Measurements from ENCODE around the gene TRIM33. TPM values are rescaled to one million over a fixed set of nuclear protein-coding genes. Genes with fewer than 3 reads are reported as not detected.

The TRIM33 gene
- total and polyA plus RNA-seq, 2 of the 8 experiments (the other 6 are each of a cell fraction or from before 2014, with no cell fraction given) = 17.1 to 52.3 TPM

DNA sequence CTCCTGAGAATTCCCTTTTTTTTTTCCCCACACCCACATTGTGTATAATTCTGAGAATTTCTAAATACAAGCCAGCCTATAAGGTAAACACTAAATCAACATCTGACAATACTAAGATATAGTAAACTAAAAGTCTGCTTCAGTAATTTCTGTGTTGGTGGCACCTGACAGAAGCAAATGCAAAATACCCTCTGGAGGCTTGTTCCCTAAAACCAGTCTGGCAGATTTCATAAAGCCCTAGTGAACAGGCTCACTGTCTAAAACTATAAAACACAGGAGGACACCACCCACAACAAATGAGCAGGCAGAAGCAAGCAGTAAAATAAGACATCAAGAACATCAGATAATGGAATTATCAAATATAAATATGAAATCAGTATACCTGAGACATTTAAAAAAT lies 11.5 kb downstream of the TRIM33 start:
- H2BK12ac ChIP-seq (ENCODE audit: low read depth, low read length) = no peak overlapping the region
- H3K36me3 ChIP-seq (ENCODE audit: control insufficient read depth in 2 of 4, insufficient read depth in 4 of 4, low read length in 3 of 4) = no peaks in the 10 kb centered on the region
- FAIRE-seq = no peak
- no peaks in the 10 kb centered on the region; a peak in 1 of 7 replicates for H3K4me1 ChIP-seq (replicated peaks in 1 of 4; ENCODE audit: control insufficient read depth in 3 of 4, insufficient read depth in 4 of 4, low read length in 3 of 4)
- peaks cover 7 to 10% of the 10 kb centered on the region in 2 experiments for H4K20me1 ChIP-seq (replicated peaks in 1 of 2; ENCODE audit: control insufficient read depth in 1 of 2, insufficient read depth in 2 of 2, low read length in 2 of 2)
- no peaks in the 10 kb centered on the region for H3K23me2 ChIP-seq (ENCODE audit: low read depth, low read length)
- no peak overlapping the region for H2BK5ac ChIP-seq (ENCODE audit: low read depth, low read length)
- H3K23ac ChIP-seq (ENCODE audit: insufficient read length) = no peak overlapping the region
- no peaks in the 10 kb centered on the region for H3K9me3 ChIP-seq (ENCODE audit: insufficient read depth in 2 of 2, low read depth in 1 of 2, low read length in 1 of 2)
- H3K9ac ChIP-seq (replicated peaks in 1 of 4; ENCODE audit: extremely low read depth in 1 of 4, low read depth in 3 of 4, low read length in 3 of 4) = no peak overlapping the region
- no peak for DNase-seq (ENCODE audit: low read depth in 1 of 2, low spot score in 2 of 2)
- POLR2A ChIA-PET (ENCODE audit: partially characterized antibody) = interaction anchor here (2.9 kb wide), 1 partner anchor 11 kb away, joined by 19 read pairs; the partner anchor contains the start of gene TRIM33
- no peak overlapping the region for H3K56ac ChIP-seq (replicated peaks; ENCODE audit: insufficient read length, low read depth, low read length)
- no peak overlapping the region for H4K91ac ChIP-seq (replicated peaks; ENCODE audit: insufficient read length, low read length)
- TF ChIP-seq CHD1 (IDR thresholded peaks at IDR 0.05; ENCODE audit: low read depth, low read length) (no peak), NANOG (IDR thresholded peaks at IDR 0.05; ENCODE audit: insufficient read depth, low read depth, low read length, poor library complexity, severe bottlenecking) (no peak), POLR2A (IDR thresholded peaks at IDR 0.05; ENCODE audit: control extremely low read depth in 1 of 2, low read depth in 2 of 2, low read length in 2 of 2) (no peak), ZNF274 (IDR thresholded peaks at IDR 0.05; ENCODE audit: borderline replicate concordance, extremely low read depth, low read length) (no peak), SIX5 (IDR thresholded peaks at IDR 0.05; ENCODE audit: low read depth, low read length) (no peak), ASH2L (IDR thresholded peaks at IDR 0.05; ENCODE audit: low read length) (no peak), CBX8 (IDR thresholded peaks at IDR 0.05; ENCODE audit: borderline replicate concordance, low read depth, low read length) (no peak), KDM5A (IDR thresholded peaks at IDR 0.05; ENCODE audit: low read length) (no peak), SP1 (IDR thresholded peaks at IDR 0.05; ENCODE audit: low read depth, low read length) (no peak)
- TF ChIP-seq, protein P1, sequence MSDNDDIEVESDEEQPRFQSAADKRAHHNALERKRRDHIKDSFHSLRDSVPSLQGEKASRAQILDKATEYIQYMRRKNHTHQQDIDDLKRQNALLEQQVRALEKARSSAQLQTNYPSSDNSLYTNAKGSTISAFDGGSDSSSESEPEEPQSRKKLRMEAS (IDR thresholded peaks at IDR 0.05) = no peak
- TF ChIP-seq, protein P2, sequence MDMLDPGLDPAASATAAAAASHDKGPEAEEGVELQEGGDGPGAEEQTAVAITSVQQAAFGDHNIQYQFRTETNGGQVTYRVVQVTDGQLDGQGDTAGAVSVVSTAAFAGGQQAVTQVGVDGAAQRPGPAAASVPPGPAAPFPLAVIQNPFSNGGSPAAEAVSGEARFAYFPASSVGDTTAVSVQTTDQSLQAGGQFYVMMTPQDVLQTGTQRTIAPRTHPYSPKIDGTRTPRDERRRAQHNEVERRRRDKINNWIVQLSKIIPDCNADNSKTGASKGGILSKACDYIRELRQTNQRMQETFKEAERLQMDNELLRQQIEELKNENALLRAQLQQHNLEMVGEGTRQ (IDR thresholded peaks at IDR 0.05; ENCODE audit: low read length) = no peak
- no peak overlapping the region for H2AFZ ChIP-seq (ENCODE audit: low read length)
- H3K27ac ChIP-seq (ENCODE audit: low read depth, low read length) = no peak overlapping the region
- peaks cover 3% of the 10 kb centered on the region for H3K79me1 ChIP-seq (ENCODE audit: low read depth, low read length)
- H4K8ac ChIP-seq (ENCODE audit: extremely low read depth, insufficient read depth, low read length) = no peak overlapping the region
- peaks cover 13 to 98% of the 10 kb centered on the region in 2 experiments for H3K79me2 ChIP-seq (ENCODE audit: control insufficient read depth in 1 of 2, insufficient read depth in 2 of 2, low read length in 2 of 2)
- no peaks in the 10 kb centered on the region for H3K27me3 ChIP-seq (replicated peaks in 1 of 4; ENCODE audit: control insufficient read depth in 3 of 4, extremely low read depth in 1 of 4, insufficient read depth in 3 of 4, low read length in 3 of 4)
- H3K4me3 ChIP-seq (ENCODE audit: extremely low read depth in 1 of 4, insufficient read depth in 2 of 4, low read depth in 3 of 4, low read length in 4 of 4) = no peak overlapping the region
- H4K5ac ChIP-seq (ENCODE audit: insufficient read length, low read depth, low read length) = no peak overlapping the region
- no peak overlapping the region for H2BK15ac ChIP-seq (ENCODE audit: low read length)
- H2AK5ac ChIP-seq (ENCODE audit: low read depth, low read length) = no peak overlapping the region
- no peak overlapping the region for H3K4ac ChIP-seq (replicated peaks; ENCODE audit: insufficient read length, low read depth, low read length)
- H3K18ac ChIP-seq (ENCODE audit: extremely low read depth, low read length) = no peak overlapping the region
- CTCF ChIA-PET (ENCODE audit: partially characterized antibody) = no interaction called here
- no peak overlapping the region for H2BK20ac ChIP-seq (ENCODE audit: low read length)
- no peak overlapping the region for H3K14ac ChIP-seq (ENCODE audit: insufficient read length)
- no peak overlapping the region for H2BK120ac ChIP-seq (replicated peaks; ENCODE audit: low read depth, low read length)
- H3K4me2 ChIP-seq (ENCODE audit: insufficient read depth in 1 of 2, low read depth in 2 of 2, low read length in 2 of 2) = no peak overlapping the region
